Mesenchymal stem cell (in vitro differentiated cells and primary cell): ENCODE measurements around the gene CASKIN2.

ENCODE experiments used
- DNase-seq: peaks from one replicate; pipeline ENCODE4 v3.0.0-alpha.2; 2013
- H2AFZ ChIP-seq: one replicate; pipeline ENCODE4 v1.6.1; 2013; ENCODE audit warnings: low read depth, mild to moderate bottlenecking, control low read depth, inconsistent platforms, low read length, moderate library complexity
- H2AK5ac ChIP-seq: 2 replicates; pipeline ENCODE4 v1.6.1; 2013; ENCODE audit warnings: low read length, moderate library complexity, mild to moderate bottlenecking, inconsistent platforms; ENCODE audit not compliant: severe bottlenecking
- H2BK120ac ChIP-seq: one replicate; pipeline ENCODE4 v1.6.1; 2013; ENCODE audit warnings: low read depth, mild to moderate bottlenecking, inconsistent platforms, low read length, moderate library complexity
- H2BK12ac ChIP-seq, 2 experiments: one replicate each; pipeline ENCODE4 v1.6.1; 2013; ENCODE audit warnings: inconsistent platforms in 2 of 2, low read length in 2 of 2, mild to moderate bottlenecking in 2 of 2, moderate library complexity in 2 of 2, control low read depth in 1 of 2
- H2BK15ac ChIP-seq: one replicate; pipeline ENCODE4 v1.6.1; 2013; ENCODE audit warnings: mild to moderate bottlenecking, low read depth, inconsistent platforms; ENCODE audit not compliant: poor library complexity, severe bottlenecking
- H2BK5ac ChIP-seq: 2 replicates; pipeline ENCODE4 v1.6.1; 2013; ENCODE audit warnings: low read depth, mild to moderate bottlenecking, low read length, control low read depth, inconsistent platforms; ENCODE audit not compliant: poor library complexity, severe bottlenecking
- H3K14ac ChIP-seq, 2 experiments: one replicate each; pipeline ENCODE4 v1.6.1; 2013; ENCODE audit warnings: inconsistent platforms in 2 of 2, low read length in 2 of 2, control low read depth in 1 of 2, mild to moderate bottlenecking in 1 of 2, moderate library complexity in 1 of 2
- H3K18ac ChIP-seq, 2 experiments: one replicate each; pipeline ENCODE4 v1.6.1; 2013; ENCODE audit warnings: inconsistent platforms in 2 of 2, low read length in 2 of 2, control low read depth in 1 of 2, low read depth in 1 of 2, mild to moderate bottlenecking in 1 of 2
- H3K23ac ChIP-seq, 2 experiments: one replicate each; pipeline ENCODE4 v1.6.1; 2013; ENCODE audit warnings: inconsistent platforms in 2 of 2, low read length in 2 of 2, mild to moderate bottlenecking in 2 of 2, moderate library complexity in 2 of 2, control low read depth in 1 of 2
- H3K27ac ChIP-seq: 2 replicates; pipeline ENCODE4 v1.5.1; 2013; ENCODE audit warnings: mild to moderate bottlenecking, moderate library complexity, low read length, control low read depth, inconsistent platforms; ENCODE audit not compliant: poor library complexity, severe bottlenecking
- H3K27me3 ChIP-seq, 2 experiments: 2 replicates each; pipeline versions ENCODE4 v1.6.1 to v1.7.0; 2013; ENCODE audit warnings: low read length in 2 of 2, mild to moderate bottlenecking in 2 of 2, moderate library complexity in 2 of 2, control low read depth in 1 of 2, inconsistent platforms in 1 of 2; ENCODE audit not compliant: control insufficient read depth in 1 of 2, insufficient read depth in 1 of 2
- H3K36me3 ChIP-seq, 2 experiments: 2 replicates each; pipeline versions ENCODE4 v1.6.1 to v1.7.0; 2013; ENCODE audit warnings: low read length in 2 of 2, control low read depth in 1 of 2, inconsistent platforms in 1 of 2, low read depth in 1 of 2, mild to moderate bottlenecking in 1 of 2; ENCODE audit not compliant: insufficient read depth in 2 of 2, control insufficient read depth in 1 of 2
- H3K4ac ChIP-seq, 2 experiments: one replicate each; pipeline ENCODE4 v1.6.1; 2013; ENCODE audit warnings: inconsistent platforms in 2 of 2, low read length in 2 of 2, mild to moderate bottlenecking in 2 of 2, moderate library complexity in 2 of 2, control low read depth in 1 of 2, low read depth in 1 of 2
- H3K4me1 ChIP-seq: 2 replicates; pipeline ENCODE4 v1.6.1; 2013; ENCODE audit warnings: low read depth, low read length, control low read depth; ENCODE audit not compliant: control insufficient read depth, insufficient read depth
- H3K4me2 ChIP-seq: 2 replicates; pipeline ENCODE4 v1.6.1; 2013; ENCODE audit warnings: low read length, mild to moderate bottlenecking, inconsistent platforms; ENCODE audit not compliant: poor library complexity, severe bottlenecking
- H3K4me3 ChIP-seq, 2 experiments: 2 replicates each; pipeline versions ENCODE4 v1.5.1 to v1.7.0; 2013; ENCODE audit warnings: low read length in 2 of 2, mild to moderate bottlenecking in 2 of 2, control low read depth in 1 of 2, low read depth in 1 of 2; ENCODE audit not compliant: insufficient read depth in 1 of 2
- H3K79me1 ChIP-seq: replicated peaks from 2 replicates; pipeline ENCODE4 v1.6.1; 2013; ENCODE audit warnings: mild to moderate bottlenecking, control low read depth, low read length, inconsistent platforms; ENCODE audit not compliant: poor library complexity, severe bottlenecking
- H3K9ac ChIP-seq: 2 replicates; pipeline ENCODE4 v1.7.0; 2013; ENCODE audit warnings: mild to moderate bottlenecking, low read length, moderate library complexity
- H3K9me3 ChIP-seq: 2 replicates; pipeline ENCODE4 v1.7.0; 2013; ENCODE audit warnings: mild to moderate bottlenecking, low read length; ENCODE audit not compliant: control insufficient read depth
- H4K8ac ChIP-seq: one replicate; pipeline ENCODE4 v1.6.1; 2013; ENCODE audit warnings: inconsistent platforms, mild to moderate bottlenecking, low read length, moderate library complexity
- H4K91ac ChIP-seq: one replicate; pipeline ENCODE4 v1.6.1; 2013; ENCODE audit warnings: mild to moderate bottlenecking, low read length, inconsistent platforms
- WGBS: methylation state at CpG from one replicate; pipeline ENCODE4 v1.1.7; 2013; ENCODE audit warnings: mixed read lengths; 5-methylcytosine and 5-hydroxymethylcytosine counted together

CASKIN2 gene

GRCh38 chr17:75526555-75527270 lies 11.4 kb upstream of the CASKIN2 start:
- Histone ChIP-seq H3K14ac (no peak overlapping the region), H2BK12ac (no peak overlapping the region), H2BK15ac (no peak overlapping the region), H3K23ac (no peak overlapping the region), H2BK5ac (no peak overlapping the region), H2BK120ac (no peak overlapping the region), H3K4me1 (peaks cover 20% of the 10 kb centered on the region), H3K9ac (no peak overlapping the region), H2AK5ac (no peak overlapping the region), H3K9me3 (no peaks in the 10 kb centered on the region), H3K79me1 (no peaks in the 10 kb centered on the region), H2AFZ (no peak overlapping the region), H3K4me3 (peak overlapping the region in 1 of 2 experiments; percentile 66), H3K4me2 (peak overlapping the region; percentile 84), H3K18ac (no peak overlapping the region), H3K4ac (no peak overlapping the region), H3K27me3 (peaks cover 20 to 35% of the 10 kb centered on the region in 2 experiments), H3K27ac (no peak overlapping the region), H4K8ac (no peak overlapping the region), H4K91ac (no peak overlapping the region), H3K36me3 (peaks cover 0 to 28% of the 10 kb centered on the region in 2 experiments)
- 50% methylated on average over 13 of the region's 13 CpGs for WGBS
- no peak for DNase-seq

GRCh38 chr17:75525806-75526554 lies 10.6 kb upstream of the CASKIN2 start:
- Histone ChIP-seq H2BK5ac (peak overlapping the region; percentile 51), H3K9me3 (no peaks in the 10 kb centered on the region), H3K9ac (no peak overlapping the region), H3K4me1 (peaks cover 19% of the 10 kb centered on the region), H2AFZ (peak overlapping the region; percentile 81), H3K79me1 (no peaks in the 10 kb centered on the region), H3K23ac (peak overlapping the region in 1 of 2 experiments; percentile 99), H3K27me3 (peaks cover 16 to 30% of the 10 kb centered on the region in 2 experiments), H3K14ac (no peak overlapping the region), H2AK5ac (no peak overlapping the region), H3K27ac (no peak overlapping the region), H4K91ac (no peak overlapping the region), H2BK15ac (peak overlapping the region; percentile 57), H2BK12ac (no peak overlapping the region), H3K4ac (peak overlapping the region in 1 of 2 experiments; percentile 80), H4K8ac (no peak overlapping the region), H2BK120ac (peak overlapping the region; percentile 67), H3K18ac (peak overlapping the region in 1 of 2 experiments; percentile 40), H3K36me3 (peaks cover 0 to 36% of the 10 kb centered on the region in 2 experiments), H3K4me2 (peak overlapping the region; percentile 84), H3K4me3 (peak overlapping the region in 1 of 2 experiments; percentile 66)
- WGBS = 2% methylated on average over 47 of the region's 60 CpGs
- DNase-seq = peak; percentile 15

GRCh38 chr17:75524970-75525805 lies 9.9 kb upstream of the CASKIN2 start, which contains the start of gene LLGL2:
Gene LLGL2, plus strand, starts transcription at chr17:75525697. Its CDS starts 17,730 bp downstream, at chr17:75543427.
- Histone ChIP-seq H2BK15ac (peak within 1 kb of the TSS; percentile 64), H3K79me1 (no peaks in the 10 kb centered on the region), H3K9me3 (no peaks in the 10 kb centered on the region), H3K4ac (peak within 1 kb of the TSS in 1 of 2 experiments; percentile 80), H2BK5ac (peak within 1 kb of the TSS; percentile 51), H3K4me2 (peak within 1 kb of the TSS; percentile 84), H3K27ac (no peak within 1 kb of the TSS), H4K8ac (peak within 1 kb of the TSS; percentile 71), H3K4me3 (peak within 1 kb of the TSS; percentile 37 to 66), H2AK5ac (no peak within 1 kb of the TSS), H3K23ac (peak within 1 kb of the TSS in 1 of 2 experiments; percentile 99), H3K18ac (peak within 1 kb of the TSS; percentile 46 to 59), H2BK120ac (peak within 1 kb of the TSS; percentile 67), H3K36me3 (peaks cover 0 to 33% of the 10 kb centered on the region in 2 experiments), H2AFZ (peak within 1 kb of the TSS; percentile 85), H4K91ac (no peak within 1 kb of the TSS), H2BK12ac (peak within 1 kb of the TSS in 1 of 2 experiments; percentile 42), H3K4me1 (peaks cover 16% of the 10 kb centered on the region), H3K9ac (no peak within 1 kb of the TSS), H3K27me3 (peaks cover 14 to 30% of the 10 kb centered on the region in 2 experiments), H3K14ac (no peak within 1 kb of the TSS)
- peak; percentile 64 for DNase-seq
- WGBS = under 1% methylated on average over 62 of the region's 108 CpGs
